Measurements from ENCODE around the gene KPNA6.

The KPNA6 gene

GRCh38 chr1:32184650-32185049, 76.8 kb downstream of the KPNA6 start:
- Histone ChIP-seq H3K27ac (ENCODE audit: low read depth, low read length) (no peak overlapping the region), H3K27me3 (ENCODE audit: control insufficient read depth, insufficient read depth, low read length) (no peaks in the 10 kb centered on the region), H3K36me3 (ENCODE audit: control insufficient read depth, insufficient read depth, low read length) (peaks cover 29% of the 10 kb centered on the region), H3K9ac (ENCODE audit: low read length) (no peak overlapping the region), H3K4me3 (ENCODE audit: low read length) (no peak overlapping the region), H3K4me1 (ENCODE audit: control insufficient read depth, insufficient read depth, low read length) (peaks cover 12% of the 10 kb centered on the region)

GRCh38 chr1:32186077-32186476, 78.2 kb downstream of the KPNA6 start:
- Histone ChIP-seq H3K4me3 (ENCODE audit: low read length) (no peak overlapping the region), H3K9ac (ENCODE audit: low read length) (no peak overlapping the region), H3K4me1 (ENCODE audit: control insufficient read depth, insufficient read depth, low read length) (peaks cover 6% of the 10 kb centered on the region), H3K27ac (ENCODE audit: low read depth, low read length) (no peak overlapping the region), H3K36me3 (ENCODE audit: control insufficient read depth, insufficient read depth, low read length) (peaks cover 38% of the 10 kb centered on the region), H3K27me3 (ENCODE audit: control insufficient read depth, insufficient read depth, low read length) (no peaks in the 10 kb centered on the region)

- H3K27ac ChIP-seq (ENCODE audit: low read depth, low read length): no peak overlapping the region
- peaks cover 38% of the 10 kb centered on the region for H3K36me3 ChIP-seq (ENCODE audit: control insufficient read depth, insufficient read depth, low read length)
- H3K4me3 ChIP-seq (ENCODE audit: low read length): no peak overlapping the region
- H3K4me1 ChIP-seq (ENCODE audit: control insufficient read depth, insufficient read depth, low read length): peaks cover 2% of the 10 kb centered on the region
- H3K27me3 ChIP-seq (ENCODE audit: control insufficient read depth, insufficient read depth, low read length): no peaks in the 10 kb centered on the region
- no peak overlapping the region for H3K9ac ChIP-seq (ENCODE audit: low read length)
Measured at GRCh38 chr1:32186491-32186890, 78.6 kb downstream of the KPNA6 start.

GRCh38 chr1:32187850-32188249, 80.0 kb downstream of the KPNA6 start:
- H3K4me1 ChIP-seq (ENCODE audit: control insufficient read depth, insufficient read depth, low read length): no peaks in the 10 kb centered on the region
- H3K36me3 ChIP-seq (ENCODE audit: control insufficient read depth, insufficient read depth, low read length): peaks cover 50% of the 10 kb centered on the region
- H3K9ac ChIP-seq (ENCODE audit: low read length): no peak overlapping the region
- no peak overlapping the region for H3K27ac ChIP-seq (ENCODE audit: low read depth, low read length)
- no peaks in the 10 kb centered on the region for H3K27me3 ChIP-seq (ENCODE audit: control insufficient read depth, insufficient read depth, low read length)
- no peak overlapping the region for H3K4me3 ChIP-seq (ENCODE audit: low read length)

- Histone ChIP-seq H3K4me1 (ENCODE audit: control insufficient read depth, insufficient read depth, low read length) (no peaks in the 10 kb centered on the region), H3K27ac (ENCODE audit: low read depth, low read length) (no peak overlapping the region), H3K36me3 (ENCODE audit: control insufficient read depth, insufficient read depth, low read length) (peaks cover 58% of the 10 kb centered on the region), H3K9ac (ENCODE audit: low read length) (no peak overlapping the region), H3K27me3 (ENCODE audit: control insufficient read depth, insufficient read depth, low read length) (no peaks in the 10 kb centered on the region), H3K4me3 (ENCODE audit: low read length) (no peak overlapping the region)
Measured at GRCh38 chr1:32192220-32192948, 84.5 kb downstream of the KPNA6 start.

- no peak overlapping the region for H3K27ac ChIP-seq (ENCODE audit: low read depth, low read length)
- H3K36me3 ChIP-seq (ENCODE audit: control insufficient read depth, insufficient read depth, low read length): peaks cover 48% of the 10 kb centered on the region
Measured at GRCh38 chr1:32194984-32195383, 87.1 kb downstream of the KPNA6 start.

GRCh38 chr1:32195531-32195930, 87.7 kb downstream of the KPNA6 start:
- Histone ChIP-seq H3K36me3 (ENCODE audit: control insufficient read depth, insufficient read depth, low read length) (peaks cover 44% of the 10 kb centered on the region), H3K4me3 (ENCODE audit: low read length) (no peak overlapping the region), H3K27ac (ENCODE audit: low read depth, low read length) (no peak overlapping the region)

More at GRCh38 chr1:32194984-32195383, 87.1 kb downstream of the KPNA6 start:
- H3K9ac ChIP-seq (ENCODE audit: low read length): no peak overlapping the region
- no peak overlapping the region for H3K4me3 ChIP-seq (ENCODE audit: low read length)
- peaks cover 7% of the 10 kb centered on the region for H3K4me1 ChIP-seq (ENCODE audit: control insufficient read depth, insufficient read depth, low read length)
- no peaks in the 10 kb centered on the region for H3K27me3 ChIP-seq (ENCODE audit: control insufficient read depth, insufficient read depth, low read length)

GRCh38 chr1:32195972-32196823, 88.3 kb downstream of the KPNA6 start:
- Histone ChIP-seq H3K4me3 (ENCODE audit: low read length) (no peak overlapping the region), H3K27me3 (ENCODE audit: control insufficient read depth, insufficient read depth, low read length) (no peaks in the 10 kb centered on the region), H3K9ac (ENCODE audit: low read length) (no peak overlapping the region), H3K27ac (ENCODE audit: low read depth, low read length) (no peak overlapping the region), H3K4me1 (ENCODE audit: control insufficient read depth, insufficient read depth, low read length) (peaks cover 9% of the 10 kb centered on the region), H3K36me3 (ENCODE audit: control insufficient read depth, insufficient read depth, low read length) (peaks cover 41% of the 10 kb centered on the region)

More at GRCh38 chr1:32195531-32195930, 87.7 kb downstream of the KPNA6 start:
- Histone ChIP-seq H3K4me1 (ENCODE audit: control insufficient read depth, insufficient read depth, low read length) (peaks cover 8% of the 10 kb centered on the region), H3K27me3 (ENCODE audit: control insufficient read depth, insufficient read depth, low read length) (no peaks in the 10 kb centered on the region), H3K9ac (ENCODE audit: low read length) (no peak overlapping the region)

GRCh38 chr1:32197074-32197473, 89.2 kb downstream of the KPNA6 start:
- peaks cover 18% of the 10 kb centered on the region for H3K4me1 ChIP-seq (ENCODE audit: control insufficient read depth, insufficient read depth, low read length)
- peaks cover 32% of the 10 kb centered on the region for H3K36me3 ChIP-seq (ENCODE audit: control insufficient read depth, insufficient read depth, low read length)
- H3K9ac ChIP-seq (ENCODE audit: low read length): no peak overlapping the region
- no peak overlapping the region for H3K27ac ChIP-seq (ENCODE audit: low read depth, low read length)
- no peak overlapping the region for H3K4me3 ChIP-seq (ENCODE audit: low read length)
- H3K27me3 ChIP-seq (ENCODE audit: control insufficient read depth, insufficient read depth, low read length): no peaks in the 10 kb centered on the region

GRCh38 chr1:32197837-32198236, 90.0 kb downstream of the KPNA6 start:
- peaks cover 25% of the 10 kb centered on the region for H3K36me3 ChIP-seq (ENCODE audit: control insufficient read depth, insufficient read depth, low read length)
- H3K9ac ChIP-seq (ENCODE audit: low read length): no peak overlapping the region
- peaks cover 18% of the 10 kb centered on the region for H3K4me1 ChIP-seq (ENCODE audit: control insufficient read depth, insufficient read depth, low read length)
- no peak overlapping the region for H3K4me3 ChIP-seq (ENCODE audit: low read length)
- no peaks in the 10 kb centered on the region for H3K27me3 ChIP-seq (ENCODE audit: control insufficient read depth, insufficient read depth, low read length)
- no peak overlapping the region for H3K27ac ChIP-seq (ENCODE audit: low read depth, low read length)

- Histone ChIP-seq H3K4me1 (ENCODE audit: control insufficient read depth, insufficient read depth, low read length) (peaks cover 18% of the 10 kb centered on the region), H3K27ac (ENCODE audit: low read depth, low read length) (no peak overlapping the region), H3K36me3 (ENCODE audit: control insufficient read depth, insufficient read depth, low read length) (peaks cover 24% of the 10 kb centered on the region), H3K4me3 (ENCODE audit: low read length) (no peak overlapping the region), H3K27me3 (ENCODE audit: control insufficient read depth, insufficient read depth, low read length) (no peaks in the 10 kb centered on the region), H3K9ac (ENCODE audit: low read length) (no peak overlapping the region)
Measured at GRCh38 chr1:32198237-32199042, 90.6 kb downstream of the KPNA6 start.
